MCF 10A (cell line): ENCODE data around the gene MCFD2. TPM values are rescaled to one million over a fixed set of nuclear protein-coding genes. Genes with fewer than 3 reads are reported as not detected.

ENCODE experiments used
- BruUV-seq: library from RNA; stranded (reverse); fragments of 400-500 nt; replicated peaks from 2 replicates; lab custom pipeline; 2021; lab: Mats Ljungman, UMichigan
- CTCF ChIA-PET: fragments of 300-600 bp; sonication (Branson Sonifier 250); formaldehyde crosslinking; extraction: SDS; loops from one replicate; lab custom pipeline; 2021; ENCODE audit warnings: antibody characterized with exemption, inconsistent platforms; lab: Yijun Ruan, JAX
- POLR2A ChIA-PET: fragments of 300-600, 350-650 bp; sonication (Branson Sonifier 250); formaldehyde crosslinking; extraction: SDS; loops from one replicate; lab custom pipeline; 2020; ENCODE audit warnings: antibody characterized with exemption, inconsistent platforms; lab: Yijun Ruan, JAX
- DNase-seq: peaks from one replicate; pipeline ENCODE4 v3.0.0-alpha.2; 2018; ENCODE audit not compliant: unreplicated experiment
- H3K27ac Mint-ChIP-seq: one replicate; pipeline ENCODE4 v1.8.0; 2022; ENCODE audit warnings: mild to moderate bottlenecking, low read depth, mixed read lengths; ENCODE audit not compliant: unreplicated experiment
- H3K27me3 Mint-ChIP-seq: one replicate; pipeline ENCODE4 v1.8.0; 2022; ENCODE audit warnings: mixed read lengths; ENCODE audit not compliant: insufficient read depth, unreplicated experiment
- H3K36me3 Mint-ChIP-seq: one replicate; pipeline ENCODE4 v1.8.0; 2022; ENCODE audit warnings: mild to moderate bottlenecking, moderate library complexity, mixed read lengths; ENCODE audit not compliant: insufficient read depth, unreplicated experiment
- H3K4me1 Mint-ChIP-seq: one replicate; pipeline ENCODE4 v1.8.0; 2022; ENCODE audit warnings: mixed read lengths; ENCODE audit not compliant: insufficient read depth, unreplicated experiment
- H3K4me3 Mint-ChIP-seq: one replicate; pipeline ENCODE4 v1.8.0; 2022; ENCODE audit warnings: mild to moderate bottlenecking, moderate library complexity, mixed read lengths; ENCODE audit not compliant: unreplicated experiment
- H3K9me3 Mint-ChIP-seq: one replicate; pipeline ENCODE4 v1.8.0; 2022; ENCODE audit warnings: mixed read lengths; ENCODE audit not compliant: unreplicated experiment
- intact Hi-C: fragments of 100-400 bp; cut with micrococcal nuclease; formaldehyde crosslinking; loops from 2 replicates; pipeline ENCODE4 v1.14.1; 2022
- total RNA-seq: library from RNA; stranded (reverse); gene quantifications from 2 replicates; pipeline ENCODE4 v1.2.3, GENCODE V29; 2022
- TF ChIP-seq, protein P1 (sequence below): fragments of 200-600 bp; IDR thresholded peaks from one replicate; pipeline ENCODE4 v1.8.0; 2022; ENCODE audit warnings: antibody characterized with exemption, mild to moderate bottlenecking; ENCODE audit not compliant: unreplicated experiment

Gene MCFD2
- total RNA-seq, 1 experiment from 2014 or later: 157 TPM

DNA sequence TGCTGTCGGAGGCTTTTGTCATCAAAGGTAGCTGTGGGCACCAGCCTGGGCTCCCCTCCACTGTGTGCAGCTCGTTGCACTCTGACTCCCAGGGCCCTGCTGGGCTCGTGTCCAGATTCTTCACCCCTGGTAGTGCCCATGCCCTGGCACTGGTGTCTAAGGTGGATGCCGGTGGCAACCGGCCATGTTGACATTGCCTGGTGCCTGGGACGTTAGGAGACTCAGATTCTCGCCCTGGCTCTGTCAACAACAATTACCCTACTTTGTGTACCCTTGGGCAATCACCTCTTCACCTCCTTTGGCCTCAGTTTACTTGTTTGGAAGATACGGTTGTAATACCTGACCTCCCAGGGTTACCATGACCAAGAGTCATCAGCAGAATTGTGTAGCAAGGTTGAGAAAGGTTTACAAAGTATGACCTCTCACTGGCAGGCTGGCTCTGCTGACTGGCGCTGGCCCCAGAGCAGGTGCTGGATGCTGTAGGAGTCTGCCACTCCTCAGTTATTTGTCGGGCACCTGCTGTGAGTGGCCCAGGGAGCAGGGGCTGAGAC, 41.5 kb upstream of the MCFD2 start:
- no peaks in the 10 kb centered on the region for H3K27me3 Mint-ChIP-seq
- BruUV-seq: no TSS peak
- no peak for DNase-seq
- H3K36me3 Mint-ChIP-seq: peaks cover 41% of the 10 kb centered on the region
- H3K27ac Mint-ChIP-seq: no peak overlapping the region
- H3K9me3 Mint-ChIP-seq: no peaks in the 10 kb centered on the region
- no peak overlapping the region for H3K4me3 Mint-ChIP-seq
- CTCF ChIA-PET: no interaction called here
- POLR2A ChIA-PET: no interaction called here
- TF ChIP-seq, protein P1, sequence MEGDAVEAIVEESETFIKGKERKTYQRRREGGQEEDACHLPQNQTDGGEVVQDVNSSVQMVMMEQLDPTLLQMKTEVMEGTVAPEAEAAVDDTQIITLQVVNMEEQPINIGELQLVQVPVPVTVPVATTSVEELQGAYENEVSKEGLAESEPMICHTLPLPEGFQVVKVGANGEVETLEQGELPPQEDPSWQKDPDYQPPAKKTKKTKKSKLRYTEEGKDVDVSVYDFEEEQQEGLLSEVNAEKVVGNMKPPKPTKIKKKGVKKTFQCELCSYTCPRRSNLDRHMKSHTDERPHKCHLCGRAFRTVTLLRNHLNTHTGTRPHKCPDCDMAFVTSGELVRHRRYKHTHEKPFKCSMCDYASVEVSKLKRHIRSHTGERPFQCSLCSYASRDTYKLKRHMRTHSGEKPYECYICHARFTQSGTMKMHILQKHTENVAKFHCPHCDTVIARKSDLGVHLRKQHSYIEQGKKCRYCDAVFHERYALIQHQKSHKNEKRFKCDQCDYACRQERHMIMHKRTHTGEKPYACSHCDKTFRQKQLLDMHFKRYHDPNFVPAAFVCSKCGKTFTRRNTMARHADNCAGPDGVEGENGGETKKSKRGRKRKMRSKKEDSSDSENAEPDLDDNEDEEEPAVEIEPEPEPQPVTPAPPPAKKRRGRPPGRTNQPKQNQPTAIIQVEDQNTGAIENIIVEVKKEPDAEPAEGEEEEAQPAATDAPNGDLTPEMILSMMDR: no peak
- peaks cover 16% of the 10 kb centered on the region for H3K4me1 Mint-ChIP-seq
- intact Hi-C loops: no loop called here

DNA sequence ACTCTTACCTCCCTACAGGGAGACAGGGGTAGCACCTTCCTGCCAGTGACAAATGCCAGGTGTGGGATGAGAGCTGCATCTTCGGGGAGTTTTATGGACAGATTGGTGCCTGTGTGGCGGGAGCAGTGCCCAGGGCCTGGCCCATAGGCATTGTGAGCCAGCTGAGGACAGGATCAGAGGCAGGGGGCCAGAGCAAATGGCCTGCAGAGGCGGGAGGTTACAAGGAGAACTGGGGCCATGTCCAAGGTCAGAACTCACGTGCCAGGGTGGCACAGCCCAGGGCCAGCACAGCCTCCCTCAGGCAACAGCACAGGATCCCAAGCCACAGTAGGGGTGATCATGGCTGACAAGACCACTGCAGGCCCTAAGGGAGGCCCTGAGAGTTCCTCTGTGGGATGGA, 40.2 kb upstream of the MCFD2 start:
- Mint-ChIP-seq H3K36me3 (peaks cover 53% of the 10 kb centered on the region), H3K4me3 (no peak overlapping the region), H3K9me3 (no peaks in the 10 kb centered on the region), H3K27me3 (no peaks in the 10 kb centered on the region), H3K4me1 (peaks cover 18% of the 10 kb centered on the region), H3K27ac (peak overlapping the region; percentile 77)
- DNase-seq: no peak
- TF ChIP-seq, protein P1: no peak
- BruUV-seq: no TSS peak
- intact Hi-C loops: no loop called here
- ChIA-PET POLR2A (interaction anchor here (0.6 kb wide), 1 partner anchor 310 kb away, joined by 4 read pairs; no protein-coding TSS in a partner anchor), CTCF (interaction anchor here (1.2 kb wide), 1 partner anchor 12 kb away, joined by 3 read pairs; no protein-coding TSS in a partner anchor)

DNA sequence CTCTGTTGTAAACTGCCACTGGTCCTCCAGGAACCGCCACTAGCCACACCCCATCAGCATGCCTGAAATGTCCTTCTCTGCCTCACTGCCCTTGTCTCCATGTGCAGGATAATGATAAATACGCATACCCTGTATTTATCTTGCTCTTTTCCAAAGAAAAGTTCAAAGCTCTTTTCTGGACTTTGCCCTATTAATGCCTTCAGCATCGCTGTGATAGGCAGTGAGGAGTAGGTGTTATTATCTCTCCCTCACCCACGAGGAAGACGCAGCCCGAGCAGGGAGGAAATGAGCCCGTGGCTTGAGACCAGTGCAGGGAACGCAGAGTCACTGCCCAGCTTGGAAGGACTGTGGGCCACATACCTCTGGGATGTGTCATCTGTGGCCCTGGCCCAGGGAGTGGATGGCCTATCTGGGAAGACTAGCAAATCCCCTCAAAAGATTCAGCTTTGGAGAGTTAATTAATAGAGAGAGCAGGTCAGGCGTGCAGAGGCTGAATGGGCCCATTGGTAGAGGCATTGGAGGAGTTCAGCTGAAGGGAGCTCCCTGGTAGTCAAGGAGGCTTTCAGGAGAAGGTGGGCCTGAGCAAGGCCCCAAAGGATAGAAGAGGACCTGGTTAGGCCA, 39.5 kb upstream of the MCFD2 start:
- BruUV-seq: no TSS peak
- Mint-ChIP-seq H3K27me3 (no peaks in the 10 kb centered on the region), H3K4me1 (peaks cover 18% of the 10 kb centered on the region), H3K27ac (peak overlapping the region; percentile 77), H3K4me3 (peak overlapping the region; percentile 29), H3K36me3 (peaks cover 60% of the 10 kb centered on the region), H3K9me3 (no peaks in the 10 kb centered on the region)
- intact Hi-C loops: no loop called here
- POLR2A ChIA-PET: interaction anchor here (0.6 kb wide), 2 partner anchors 309 to 328 kb away, joined by 3 to 4 read pairs; no protein-coding TSS in a partner anchor
- TF ChIP-seq, protein P1: no peak
- DNase-seq: peak; percentile 57
- CTCF ChIA-PET: interaction anchor here (0.7 to 1.2 kb wide), 2 partner anchors 11 to 20 kb away, joined by 3 read pairs; no protein-coding TSS in a partner anchor

DNA sequence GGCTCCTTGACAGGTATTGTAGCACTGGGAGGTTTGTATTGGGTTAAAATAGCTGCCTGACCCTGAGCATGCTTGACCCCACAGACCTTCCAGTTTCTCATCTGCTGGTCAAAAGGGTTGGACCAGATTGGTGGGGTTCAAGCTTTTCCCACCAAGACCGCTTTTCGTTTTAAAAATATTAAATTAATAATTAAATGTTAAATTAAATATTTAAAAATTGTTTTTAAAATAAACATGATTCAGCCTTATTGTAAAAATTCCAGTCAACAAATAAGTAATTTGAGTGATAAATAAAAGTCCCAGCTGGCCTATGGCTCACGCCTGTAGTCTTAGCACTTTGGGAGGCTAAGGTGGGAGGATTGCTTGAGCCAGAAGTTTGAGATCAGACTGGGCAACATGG, 36.6 kb upstream of the MCFD2 start:
- BruUV-seq: no TSS peak
- H3K9me3 Mint-ChIP-seq: no peaks in the 10 kb centered on the region
- ChIA-PET CTCF (interaction anchor here (1.7 kb wide), 1 partner anchor 11 kb away, joined by 4 read pairs; no protein-coding TSS in a partner anchor), POLR2A (interaction anchor here (0.6 to 0.7 kb wide), 2 partner anchors 9 to 23 kb away, joined by 3 read pairs; no protein-coding TSS in a partner anchor)
- intact Hi-C loops: no loop called here
- no peak overlapping the region for H3K27ac Mint-ChIP-seq
- H3K36me3 Mint-ChIP-seq: peaks cover 60% of the 10 kb centered on the region
- TF ChIP-seq, protein P1: no peak
- peaks cover 18% of the 10 kb centered on the region for H3K4me1 Mint-ChIP-seq
- H3K27me3 Mint-ChIP-seq: no peaks in the 10 kb centered on the region
- no peak for DNase-seq
- no peak overlapping the region for H3K4me3 Mint-ChIP-seq
